NCI-H446 (cell line): ENCODE measurements around the gene PBX3.

Experiments
- DNase-seq, 2 experiments: peaks; one replicate each; lab custom pipeline; 2025; lab: John Stamatoyannopoulos, UW

The PBX3 gene

GRCh38 chr9:125906893-125907292, 159.7 kb downstream of the PBX3 start:
- no peak for DNase-seq

DNA sequence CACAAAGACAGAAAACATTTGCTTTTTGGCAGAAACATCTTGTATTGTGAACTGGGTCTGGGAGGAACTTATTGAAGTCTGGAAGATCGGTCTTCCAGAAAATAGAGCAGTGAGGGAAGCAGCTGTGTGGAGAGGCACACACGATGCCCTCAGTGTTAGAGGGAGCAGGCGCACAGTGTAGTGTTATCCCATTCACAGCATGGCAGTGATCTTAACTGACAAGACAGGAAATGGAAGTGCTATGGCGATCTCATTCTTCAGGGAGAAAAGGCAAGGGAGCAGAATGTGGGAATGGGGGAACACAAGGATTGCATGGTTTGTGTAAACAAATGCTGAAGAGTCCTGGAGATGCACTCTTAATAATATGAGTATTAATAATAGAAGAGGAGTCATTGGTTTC, 161.0 kb downstream of the PBX3 start:
- no peak for DNase-seq

GRCh38 chr9:125908966-125909365, 161.8 kb downstream of the PBX3 start:
- DNase-seq, result peak in 1 of 2 experiments; percentile 24

DNA sequence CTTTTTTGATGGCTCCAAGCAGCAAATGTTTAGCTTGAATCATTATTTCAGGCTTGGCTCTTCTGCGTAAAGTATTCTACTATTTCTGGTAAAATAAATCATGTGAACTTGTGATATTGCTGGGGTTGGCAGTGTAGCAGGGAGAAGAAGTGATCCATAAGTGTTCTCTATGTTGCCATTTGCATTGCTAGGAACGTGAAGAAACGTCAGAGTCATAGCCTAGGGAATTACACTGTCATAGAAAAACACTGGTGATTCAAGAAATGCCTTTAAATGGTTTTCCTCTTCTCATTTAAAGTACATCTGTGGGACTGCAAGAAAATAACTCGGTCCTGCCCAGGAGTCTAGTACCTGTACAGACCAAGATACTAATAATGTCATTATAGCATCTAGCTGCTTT, 162.3 kb downstream of the PBX3 start:
- DNase-seq, result no peak

DNA sequence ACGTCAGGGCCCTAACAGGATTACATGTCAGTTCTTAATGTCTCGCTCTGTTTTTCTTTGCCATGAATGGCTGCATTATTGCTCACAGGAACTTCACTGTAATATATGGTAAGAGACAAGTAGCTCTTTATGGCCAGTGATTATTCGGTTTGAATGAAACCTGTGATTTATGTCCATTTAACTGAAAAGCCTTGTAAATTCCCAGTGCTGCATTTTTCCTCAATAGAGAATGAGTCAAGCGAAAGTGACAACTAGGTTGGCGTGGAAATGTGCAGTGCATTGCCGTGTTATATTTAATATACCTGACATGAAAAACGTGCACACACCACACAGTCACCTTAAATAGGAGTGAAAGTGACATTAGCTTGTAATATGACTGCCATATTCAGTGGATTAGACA, 163.1 kb downstream of the PBX3 start:
- no peak for DNase-seq

- no peak for DNase-seq
These were observed 164.9 kb downstream of the PBX3 start for GRCh38 chr9:125911861-125912644.

DNA sequence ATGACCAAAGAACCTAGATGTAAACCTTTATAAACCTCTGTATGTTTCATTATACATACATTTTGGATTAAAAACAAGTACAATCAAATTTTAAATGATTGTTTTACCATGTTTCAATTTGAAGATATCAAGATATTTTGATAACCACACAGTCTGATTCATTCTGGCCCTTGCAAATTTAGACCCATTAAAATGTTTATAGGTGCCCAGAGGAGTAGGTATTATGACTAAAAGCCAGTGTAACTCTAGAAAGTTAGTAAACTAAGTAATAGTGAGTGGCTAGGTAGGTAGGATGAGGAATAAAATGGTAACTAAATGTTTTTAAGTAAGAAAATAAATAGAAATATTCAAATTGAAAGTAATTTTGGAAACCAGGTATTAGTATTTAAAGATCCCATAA, 165.5 kb downstream of the PBX3 start:
- DNase-seq, result no peak

- no peak for DNase-seq
These were observed 166.4 kb downstream of the PBX3 start for GRCh38 chr9:125913551-125913950.

- no peak for DNase-seq
These were observed 167.2 kb downstream of the PBX3 start for GRCh38 chr9:125914411-125914810.

DNA sequence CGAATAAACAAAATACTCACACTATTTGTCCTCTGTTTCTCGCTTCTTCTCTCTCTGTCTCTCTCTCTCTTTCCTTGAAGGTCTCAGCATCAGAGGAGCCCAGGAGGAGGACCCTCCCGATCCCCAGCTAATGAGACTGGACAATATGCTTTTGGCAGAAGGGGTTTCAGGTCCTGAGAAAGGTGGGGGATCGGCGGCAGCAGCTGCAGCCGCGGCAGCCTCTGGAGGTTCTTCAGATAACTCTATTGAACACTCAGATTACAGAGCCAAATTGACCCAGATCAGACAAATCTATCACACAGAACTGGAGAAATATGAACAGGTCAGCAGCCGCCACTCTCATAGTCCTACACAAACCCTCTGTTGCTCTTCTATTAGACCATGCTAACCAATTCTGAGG, 168.4 kb downstream of the PBX3 start:
- DNase-seq, result no peak

- no peak for DNase-seq
These were observed 172.4 kb downstream of the PBX3 start for GRCh38 chr9:125919565-125919964.

DNA sequence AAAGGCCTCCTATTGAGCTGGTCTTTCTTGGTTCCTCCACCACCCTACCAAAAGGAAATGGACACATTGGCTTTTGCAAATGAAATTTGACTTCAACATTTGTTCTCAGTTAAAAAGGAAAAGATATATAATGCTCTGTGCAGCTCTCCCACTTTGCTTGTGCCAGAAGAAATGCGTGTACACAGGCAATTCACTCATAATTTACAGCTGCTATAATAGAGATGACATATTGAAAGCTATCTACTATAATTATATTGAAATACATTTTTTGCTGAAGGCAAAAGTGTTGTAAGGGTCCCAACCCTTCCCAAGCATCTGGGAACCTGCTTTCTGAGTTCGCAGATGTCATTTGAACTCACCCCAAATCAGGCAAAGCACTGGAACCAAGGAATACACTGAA, 173.2 kb downstream of the PBX3 start:
- DNase-seq, result no peak

DNA sequence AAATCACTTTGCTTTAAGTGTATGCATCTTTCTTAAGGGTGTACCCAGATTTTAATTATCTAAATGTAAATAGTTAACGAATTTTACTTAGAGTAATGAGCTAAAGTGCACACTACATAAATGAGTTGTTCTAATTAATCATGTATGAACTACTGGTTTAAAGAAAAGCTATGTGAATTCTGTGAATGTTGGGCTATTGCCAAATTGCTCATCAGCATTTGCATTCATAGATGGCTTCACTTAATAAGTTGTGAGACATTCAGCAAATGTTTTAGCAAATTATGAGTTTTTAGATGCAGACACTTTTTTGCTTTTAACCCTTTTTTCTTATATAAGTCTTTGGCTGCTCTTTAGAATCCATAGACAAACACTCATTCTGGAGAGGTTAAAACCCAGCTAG, 175.7 kb downstream of the PBX3 start:
- no peak for DNase-seq

GRCh38 chr9:125924351-125924750, 177.2 kb downstream of the PBX3 start:
- no peak for DNase-seq

GRCh38 chr9:125926936-125927335, 179.8 kb downstream of the PBX3 start:
- no peak for DNase-seq

GRCh38 chr9:125929846-125930245, 182.7 kb downstream of the PBX3 start:
- no peak for DNase-seq

GRCh38 chr9:125931211-125931610, 184.0 kb downstream of the PBX3 start:
- no peak for DNase-seq

DNA sequence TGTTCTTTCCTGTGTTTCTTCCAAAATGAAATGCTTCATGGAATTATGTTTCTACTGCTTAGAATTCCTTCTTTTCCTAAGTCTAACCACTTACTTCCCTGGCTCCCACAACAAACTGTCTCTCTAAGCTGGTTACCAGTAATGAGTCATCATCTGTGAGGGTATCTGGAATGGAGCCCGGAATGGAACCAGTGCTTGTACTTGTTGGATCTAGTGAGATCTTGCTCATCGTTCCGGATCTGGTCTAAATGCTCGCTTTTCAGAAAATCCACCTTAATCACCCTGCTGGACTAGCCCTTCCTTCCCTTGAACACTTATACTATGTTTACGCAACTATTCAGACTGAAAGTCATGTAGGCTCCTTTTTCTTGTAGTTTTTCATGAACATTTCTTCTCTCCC, 184.8 kb downstream of the PBX3 start:
- peak; percentile 76 to 78 for DNase-seq

DNA sequence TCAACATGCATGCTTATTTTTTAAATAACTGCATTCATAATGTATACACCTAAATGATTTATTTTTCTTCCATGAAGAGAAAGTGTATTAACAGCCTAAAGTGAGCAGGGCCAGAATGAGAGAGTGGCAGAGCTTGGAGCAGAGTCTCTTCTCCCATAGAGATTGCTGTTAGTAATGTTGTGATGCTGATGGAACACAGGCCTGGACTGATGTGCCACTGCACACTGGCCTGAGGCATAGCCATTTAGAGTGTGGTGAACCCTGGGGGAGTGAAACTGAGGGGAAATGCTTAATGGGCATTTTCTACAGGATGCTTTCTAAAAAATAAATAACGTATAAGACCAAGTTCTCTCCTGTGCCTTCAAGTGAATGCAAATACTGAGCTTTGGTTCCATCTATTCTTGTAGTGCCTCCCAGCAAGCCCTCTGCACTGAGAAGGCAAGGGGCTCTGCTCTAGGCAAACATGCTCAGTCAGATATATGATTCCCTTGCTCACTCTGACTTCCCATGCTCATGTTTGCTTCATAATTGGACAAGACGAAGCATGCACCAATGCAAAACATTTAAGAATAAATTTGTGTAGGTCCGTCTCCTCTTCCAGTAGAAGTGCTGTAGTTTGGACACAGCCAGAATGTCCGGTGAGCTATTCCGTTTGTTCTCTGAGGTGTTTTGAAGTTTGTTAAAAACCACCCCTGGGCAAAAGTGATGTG, 185.7 kb downstream of the PBX3 start:
- no peak for DNase-seq

DNA sequence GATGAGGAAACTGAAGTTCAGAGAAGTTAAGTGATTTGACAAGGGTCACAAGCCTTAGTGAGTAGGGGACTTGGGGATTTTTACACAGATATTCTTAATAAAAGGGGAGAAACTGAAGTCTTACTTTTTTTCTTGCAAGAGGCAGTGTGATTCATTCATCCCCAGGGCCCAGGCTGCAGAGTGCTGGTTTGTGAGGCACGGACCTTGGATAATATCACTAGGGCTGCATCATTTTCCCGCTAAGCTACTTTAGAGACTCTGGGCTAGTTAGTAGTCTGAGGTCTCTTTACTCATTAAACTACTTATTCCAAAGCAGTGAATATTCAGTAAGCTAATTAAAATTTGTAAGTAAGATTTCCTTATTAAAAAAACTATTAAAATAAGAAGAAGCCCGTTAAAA, 195.0 kb downstream of the PBX3 start:
- DNase-seq, result no peak

DNA sequence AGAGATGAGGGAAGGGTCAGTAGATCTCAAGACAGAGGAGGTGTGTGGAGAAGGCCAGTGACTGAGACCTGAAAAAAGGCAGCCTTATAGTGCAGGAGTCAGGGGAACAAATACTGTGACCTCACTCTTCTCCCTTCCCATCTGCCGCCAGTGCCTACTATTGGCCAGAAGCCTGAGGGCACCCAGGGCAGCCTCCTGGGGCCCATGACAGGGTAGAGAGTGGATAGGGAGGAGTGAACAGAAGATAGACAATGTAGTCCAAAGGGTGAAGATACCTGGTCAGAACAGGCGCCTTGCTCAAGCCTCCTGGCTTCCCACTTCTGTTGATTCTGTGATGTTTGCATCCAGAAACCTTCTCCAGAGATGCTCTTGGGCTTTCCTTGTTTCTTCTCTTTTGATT, 196.7 kb downstream of the PBX3 start:
- no peak for DNase-seq

DNA sequence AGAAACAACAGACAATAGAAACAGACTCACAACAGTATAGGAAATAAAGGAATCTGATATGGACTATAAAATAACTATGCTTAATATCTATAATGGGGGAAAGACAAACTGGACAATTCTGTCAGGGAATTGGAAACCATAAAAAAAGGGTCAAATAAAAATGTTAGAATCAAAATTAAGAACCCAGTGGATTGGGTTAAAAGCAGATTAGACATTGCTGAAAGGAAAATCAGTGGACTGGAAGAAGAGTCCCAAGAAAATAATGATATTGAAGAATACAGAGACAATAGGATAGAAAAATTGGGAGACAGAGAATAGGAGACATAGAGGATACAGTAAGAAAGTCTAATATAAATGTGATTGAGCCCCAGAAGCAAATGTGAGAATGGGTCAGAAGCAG, 199.2 kb downstream of the PBX3 start:
- DNase-seq, result no peak

- peak in 1 of 2 experiments; percentile 4 for DNase-seq
These were observed 201.9 kb downstream of the PBX3 start for GRCh38 chr9:125948887-125949596.
